GM18861 (cell line): ENCODE results near the gene EFCAB8.
"Not testable (repeated sequence)": the region's sequence is repeated elsewhere in the genome, so short reads cannot be mapped to it uniquely, and the experiment has no call there.

Source experiments
- ATAC-seq: cut with Tn5 transposase; IDR thresholded peaks from one replicate; pipeline ENCODE4 v1.9.1; 2021; ENCODE audit not compliant: unreplicated experiment

EFCAB8 gene

GRCh38 chr20:32839982-32840285 is 18.8 kb upstream of the EFCAB8 start:
- ATAC-seq, result no peak

- no peak for ATAC-seq
These were observed 17.5 kb upstream of the EFCAB8 start for GRCh38 chr20:32841174-32841573.

GRCh38 chr20:32841632-32842031 is 17.1 kb upstream of the EFCAB8 start:
- no peak for ATAC-seq

- no peak for ATAC-seq
These were observed 15.8 kb upstream of the EFCAB8 start for GRCh38 chr20:32842688-32843524.

- no peak for ATAC-seq
These were observed 12.9 kb upstream of the EFCAB8 start for GRCh38 chr20:32845786-32846185.

- ATAC-seq, result no peak
These were observed 11.9 kb upstream of the EFCAB8 start for GRCh38 chr20:32846852-32847251.

- no peak for ATAC-seq
These were observed 10.8 kb upstream of the EFCAB8 start for GRCh38 chr20:32847964-32848363.

- ATAC-seq, result no peak
These were observed 9.9 kb upstream of the EFCAB8 start for GRCh38 chr20:32848846-32849245.

- ATAC-seq, result no peak
These were observed 9.1 kb upstream of the EFCAB8 start for GRCh38 chr20:32849577-32849976.

- no peak for ATAC-seq
These were observed 3.3 kb upstream of the EFCAB8 start for GRCh38 chr20:32855387-32855786.

- ATAC-seq, result no peak
These were observed 534 bp upstream of the EFCAB8 start for GRCh38 chr20:32858189-32858588.

- ATAC-seq, result no peak
These were observed 2.7 kb downstream of the EFCAB8 start for GRCh38 chr20:32861446-32861845.

- no peak for ATAC-seq
These were observed 10.8 kb downstream of the EFCAB8 start for GRCh38 chr20:32869562-32869961.

GRCh38 chr20:32870526-32870925 is 11.8 kb downstream of the EFCAB8 start:
- ATAC-seq, result not testable (repeated sequence)

GRCh38 chr20:32870985-32871384 is 12.3 kb downstream of the EFCAB8 start:
- ATAC-seq, result no peak

- no peak for ATAC-seq
These were observed 13.0 kb downstream of the EFCAB8 start for GRCh38 chr20:32871627-32872160.

- ATAC-seq, result no peak
These were observed 13.5 kb downstream of the EFCAB8 start for GRCh38 chr20:32872266-32872665.

GRCh38 chr20:32875673-32876072 is 16.9 kb downstream of the EFCAB8 start:
- no peak for ATAC-seq

GRCh38 chr20:32877507-32877906 is 18.8 kb downstream of the EFCAB8 start:
- no peak for ATAC-seq

- ATAC-seq, result no peak
These were observed 20.1 kb downstream of the EFCAB8 start for GRCh38 chr20:32878820-32879219.

- ATAC-seq, result no peak
These were observed 20.8 kb downstream of the EFCAB8 start for GRCh38 chr20:32879538-32879937.

GRCh38 chr20:32880635-32881034 is 21.9 kb downstream of the EFCAB8 start:
- no peak for ATAC-seq

GRCh38 chr20:32883081-32883480 is 24.4 kb downstream of the EFCAB8 start:
- no peak for ATAC-seq
